Mammary microvascular endothelial cell (primary cell): ENCODE results near the gene MYO9B. TPM values are rescaled to one million over a fixed set of nuclear protein-coding genes. Genes with fewer than 3 reads are reported as not detected.

Experiments
- total RNA-seq: library from RNA; depleted of rRNA; stranded (reverse); fragments of >200 nt; gene quantifications from 2 replicates; pipeline ENCODE4 v1.2.3, GENCODE V29; 2015

MYO9B gene
- total RNA-seq: 69.8 and 80.9 TPM in 2 replicates

GRCh38 chr19:17075035-17075863 is at the start of gene MYO9B, which contains the start of gene HAUS8:
Gene MYO9B (plus strand): TSS chr19:17075777. CDS start chr19:17101718, 25,941 bp downstream.
Gene HAUS8 (minus strand): TSS chr19:17075452. CDS start chr19:17075422, 30 bp downstream.

GRCh38 chr19:17026706-17027534 is 48.7 kb upstream of the MYO9B start, which contains the start of gene CPAMD8:
Gene CPAMD8 (minus strand): TSS chr19:17026810. CDS start chr19:17026642, 168 bp downstream.

GRCh38 chr19:17215127-17215971 is 139.8 kb downstream of the MYO9B start, which contains the start of gene USE1:
Gene USE1 (plus strand): TSS chr19:17215357. CDS start chr19:17215406, 49 bp downstream.

GRCh38 chr19:17226002-17226933 is 150.7 kb downstream of the MYO9B start, which contains the start of gene OCEL1:
Gene OCEL1 (plus strand): TSS chr19:17226226. CDS start chr19:17226248, 22 bp downstream.

GRCh38 chr19:17245535-17245984 is 170.0 kb downstream of the MYO9B start, which contains the start of gene NR2F6:
Gene NR2F6 (minus strand): TSS chr19:17245919. CDS start chr19:17245220, 699 bp downstream.

Other genes with a start within 250 kb of the MYO9B start
- 27.6 and 30.0 TPM in 2 replicates for gene SIN3B, start 246.4 kb upstream of the MYO9B start, total RNA-seq
- gene F2RL3, start 186.8 kb upstream of the MYO9B start, total RNA-seq: 3.6 and 5.3 TPM in 2 replicates
- gene CPAMD8, start 49.0 kb upstream of the MYO9B start, total RNA-seq: 0.20 and 0.80 TPM in 2 replicates
- gene HAUS8, start 325 bp upstream of the MYO9B start, total RNA-seq: 12.8 and 15.5 TPM in 2 replicates
- gene USE1, start 139.6 kb downstream of the MYO9B start, total RNA-seq: 15.0 and 18.3 TPM in 2 replicates
- gene OCEL1, start 150.4 kb downstream of the MYO9B start, total RNA-seq: 2.4 and 8.8 TPM in 2 replicates
- gene NR2F6, start 170.1 kb downstream of the MYO9B start, total RNA-seq: 55.6 and 56.3 TPM in 2 replicates
- gene USHBP1, start 189.0 kb downstream of the MYO9B start, total RNA-seq: 16.5 and 23.6 TPM in 2 replicates
- gene BABAM1, start 191.7 kb downstream of the MYO9B start, total RNA-seq: 141 and 165 TPM in 2 replicates
- gene ANKLE1, start 206.1 kb downstream of the MYO9B start, total RNA-seq: 0.73 and 1.3 TPM in 2 replicates
- 3.1 and 5.4 TPM in 2 replicates for gene ABHD8, start 227.6 kb downstream of the MYO9B start, total RNA-seq
- 56.7 and 76.8 TPM in 2 replicates for gene MRPL34, start 230.1 kb downstream of the MYO9B start, total RNA-seq
- 60.0 TPM in 2 replicates for gene DDA1, start 233.8 kb downstream of the MYO9B start, total RNA-seq